Spinal cord (tissue), 10 donors: ENCODE measurements around the gene SOX13. TPM values are rescaled to one million over a fixed set of nuclear protein-coding genes. Genes with fewer than 3 reads are reported as not detected.

Experiments
- DNase-seq, 6 donors: peaks; one replicate each; pipeline versions ENCODE4 v3.0.0 to v3.0.0-alpha.2; 2013 to 2015; ENCODE audit warnings: low spot score in 6 of 6, low read depth in 4 of 6
- H3K27ac ChIP-seq: one replicate; pipeline ENCODE4 v1.5.1; 2013; ENCODE audit warnings: low read depth, low read length, control low read depth
- H3K27me3 ChIP-seq: one replicate; pipeline ENCODE4 v1.6.1; 2013; ENCODE audit warnings: low read length; ENCODE audit not compliant: control insufficient read depth, insufficient read depth
- H3K36me3 ChIP-seq: one replicate; pipeline ENCODE4 v1.6.1; 2013; ENCODE audit warnings: low read length; ENCODE audit not compliant: control insufficient read depth, insufficient read depth
- H3K4me1 ChIP-seq: one replicate; pipeline ENCODE4 v1.6.1; 2013; ENCODE audit warnings: low read length; ENCODE audit not compliant: control insufficient read depth, insufficient read depth
- H3K4me3 ChIP-seq: one replicate; pipeline ENCODE4 v1.5.1; 2013; ENCODE audit warnings: low read depth, low read length, control low read depth
- H3K9me3 ChIP-seq: one replicate; pipeline ENCODE4 v1.6.1; 2013; ENCODE audit warnings: low read length; ENCODE audit not compliant: control insufficient read depth, insufficient read depth
- WGBS: methylation state at CpG from one replicate; pipeline ENCODE4 v1.1.5; 2013; ENCODE audit warnings: missing lambda C conversion rate; ENCODE audit not compliant: insufficient coverage; 5-methylcytosine and 5-hydroxymethylcytosine counted together
- polyA plus RNA-seq, 2 donors: library from polyadenylated mRNA; unstranded; fragments of 120-200 nt; gene quantifications; one replicate each; pipeline ENCODE4 v1.2.1, GENCODE V29; 2013; ENCODE audit not compliant: insufficient read length in 2 of 2
- total RNA-seq, 2 donors: library from RNA; depleted of rRNA in 1 of 2; stranded (reverse); fragments of 120-200 nt in 1 of 2; fragments of >200 nt in 1 of 2; gene quantifications; one replicate each; pipeline versions ENCODE4 v1.2.3 to v1.2.4, GENCODE V29; 2013 to 2014
- donor health status: healthy.

The SOX13 gene
- total and polyA plus RNA-seq, 4 donors, result 8.4 to 49.6 (median 31.5) TPM

- Histone ChIP-seq H3K27me3 (no peaks in the 10 kb centered on the region), H3K4me1 (peaks cover 38% of the 10 kb centered on the region), H3K27ac (no peak overlapping the region), H3K9me3 (no peaks in the 10 kb centered on the region), H3K36me3 (peaks cover 53% of the 10 kb centered on the region), H3K4me3 (no peak overlapping the region)
- no peak for DNase-seq
- WGBS, result 79% methylated on average over 2 of the region's 4 CpGs
Measured at GRCh38 chr1:204131978-204132377, 59.1 kb downstream of the SOX13 start.

- Histone ChIP-seq H3K27me3 (no peaks in the 10 kb centered on the region), H3K36me3 (peaks cover 55% of the 10 kb centered on the region), H3K27ac (no peak overlapping the region), H3K4me1 (peaks cover 31% of the 10 kb centered on the region), H3K9me3 (no peaks in the 10 kb centered on the region), H3K4me3 (no peak overlapping the region)
- no CpG with 5 or more reads among the region's 6 CpGs for WGBS
- no peak for DNase-seq
Measured at GRCh38 chr1:204132718-204133117, 59.8 kb downstream of the SOX13 start.

- Histone ChIP-seq H3K27me3 (no peaks in the 10 kb centered on the region), H3K4me1 (peaks cover 23% of the 10 kb centered on the region), H3K27ac (no peak overlapping the region), H3K4me3 (no peak overlapping the region), H3K9me3 (no peaks in the 10 kb centered on the region), H3K36me3 (peaks cover 68% of the 10 kb centered on the region)
- 93% methylated on average over 8 of the region's 11 CpGs for WGBS
- no peak for DNase-seq
Measured at GRCh38 chr1:204134103-204134502, 61.2 kb downstream of the SOX13 start.

- Histone ChIP-seq H3K36me3 (peaks cover 65% of the 10 kb centered on the region), H3K9me3 (no peaks in the 10 kb centered on the region), H3K4me3 (no peak overlapping the region), H3K27me3 (no peaks in the 10 kb centered on the region), H3K4me1 (no peaks in the 10 kb centered on the region), H3K27ac (no peak overlapping the region)
- no peak for DNase-seq
- WGBS, result 43% methylated on average over 2 of the region's 2 CpGs
Measured at GRCh38 chr1:204136814-204137213, 63.9 kb downstream of the SOX13 start.

- H3K4me3 ChIP-seq, result no peak overlapping the region
- H3K27me3 ChIP-seq, result no peaks in the 10 kb centered on the region
- DNase-seq, result no peak
- H3K27ac ChIP-seq, result no peak overlapping the region
- H3K36me3 ChIP-seq, result peaks cover 60% of the 10 kb centered on the region
- 100% methylated on average over 2 of the region's 2 CpGs for WGBS
- H3K9me3 ChIP-seq, result no peaks in the 10 kb centered on the region
- H3K4me1 ChIP-seq, result no peaks in the 10 kb centered on the region
Measured at GRCh38 chr1:204139088-204139487, 66.2 kb downstream of the SOX13 start.

GRCh38 chr1:204139952-204140351 lies 67.0 kb downstream of the SOX13 start:
- 92% methylated on average over 6 of the region's 6 CpGs for WGBS
- Histone ChIP-seq H3K4me1 (no peaks in the 10 kb centered on the region), H3K9me3 (no peaks in the 10 kb centered on the region), H3K27me3 (no peaks in the 10 kb centered on the region), H3K36me3 (peaks cover 51% of the 10 kb centered on the region), H3K27ac (no peak overlapping the region), H3K4me3 (no peak overlapping the region)
- DNase-seq, result no peak

GRCh38 chr1:204141131-204141530 lies 68.2 kb downstream of the SOX13 start:
- Histone ChIP-seq H3K27me3 (no peaks in the 10 kb centered on the region), H3K9me3 (no peaks in the 10 kb centered on the region), H3K36me3 (peaks cover 46% of the 10 kb centered on the region), H3K4me3 (no peak overlapping the region), H3K4me1 (no peaks in the 10 kb centered on the region), H3K27ac (no peak overlapping the region)
- DNase-seq, result no peak
- 69% methylated on average over 2 of the region's 3 CpGs for WGBS

- DNase-seq, result no peak
- Histone ChIP-seq H3K27me3 (no peaks in the 10 kb centered on the region), H3K27ac (no peak overlapping the region), H3K4me1 (peaks cover 5% of the 10 kb centered on the region), H3K36me3 (peaks cover 45% of the 10 kb centered on the region), H3K4me3 (no peak overlapping the region), H3K9me3 (no peaks in the 10 kb centered on the region)
- WGBS, result 66% methylated on average over 2 of the region's 5 CpGs
Measured at GRCh38 chr1:204142032-204142974, 69.4 kb downstream of the SOX13 start.

- peaks cover 13% of the 10 kb centered on the region for H3K4me1 ChIP-seq
- DNase-seq, result no peak
- no peak overlapping the region for H3K4me3 ChIP-seq
- no peaks in the 10 kb centered on the region for H3K27me3 ChIP-seq
- WGBS, result 60% methylated on average over 12 of the region's 14 CpGs
- H3K36me3 ChIP-seq, result peaks cover 37% of the 10 kb centered on the region
- H3K27ac ChIP-seq, result no peak overlapping the region
- H3K9me3 ChIP-seq, result no peaks in the 10 kb centered on the region
Measured at GRCh38 chr1:204143276-204144041, 70.5 kb downstream of the SOX13 start.
